GM23248 (cell line): Measurements from ENCODE around the gene PXK. TPM values are rescaled to one million over a fixed set of nuclear protein-coding genes. Genes with fewer than 3 reads are reported as not detected.
A peak's percentile ranks its signal among the peaks of the same experiment; 100 is the strongest.

Experiments
- DNase-seq: peaks from one replicate; pipeline ENCODE4 v3.0.0-alpha.2; 2015
- H2AFZ ChIP-seq: fragments of 200-600 bp; sonication (generic); 2 replicates; pipeline ENCODE4 v1.6.1; 2016; ENCODE audit warnings: antibody characterized with exemption
- H3F3A ChIP-seq: fragments of 200-600 bp; sonication (generic); 2 replicates; pipeline ENCODE4 v1.6.1; 2016; ENCODE audit warnings: mild to moderate bottlenecking, antibody characterized with exemption, mixed run types; ENCODE audit not compliant: insufficient read depth
- H3K27ac ChIP-seq: fragments of 200-600 bp; sonication (generic); 2 replicates; pipeline ENCODE4 v1.5.1; 2016; ENCODE audit warnings: mild to moderate bottlenecking
- H3K27me3 ChIP-seq: fragments of 200-600 bp; sonication (generic); replicated peaks from 2 replicates; pipeline ENCODE4 v1.6.1; 2016; ENCODE audit warnings: mild to moderate bottlenecking; ENCODE audit not compliant: insufficient read depth
- H3K36me3 ChIP-seq: fragments of 200-600 bp; sonication (generic); 2 replicates; pipeline ENCODE4 v1.6.1; 2016; ENCODE audit warnings: low read depth, mild to moderate bottlenecking
- H3K4me1 ChIP-seq: fragments of 200-600 bp; sonication (generic); 2 replicates; pipeline ENCODE4 v1.6.1; 2016; ENCODE audit warnings: mild to moderate bottlenecking; ENCODE audit not compliant: insufficient read depth
- H3K4me2 ChIP-seq: fragments of 200-600 bp; sonication (generic); one replicate; pipeline ENCODE4 v1.6.1; 2016; ENCODE audit warnings: mild to moderate bottlenecking; ENCODE audit not compliant: unreplicated experiment
- H3K4me3 ChIP-seq: fragments of 200-600 bp; sonication (generic); 2 replicates; pipeline ENCODE4 v1.5.1; 2016; ENCODE audit warnings: mild to moderate bottlenecking
- H3K79me2 ChIP-seq: fragments of 200-600 bp; sonication (generic); 2 replicates; pipeline ENCODE4 v1.6.1; 2016; ENCODE audit warnings: mild to moderate bottlenecking; ENCODE audit not compliant: insufficient read depth
- H3K9ac ChIP-seq: fragments of 200-600 bp; sonication (generic); 2 replicates; pipeline ENCODE4 v1.6.1; 2016; ENCODE audit warnings: mild to moderate bottlenecking
- H3K9me2 ChIP-seq: fragments of 200-600 bp; sonication (generic); 2 replicates; pipeline ENCODE4 v1.6.1; 2016; ENCODE audit warnings: mixed run types, mild to moderate bottlenecking, moderate library complexity; ENCODE audit not compliant: insufficient read depth
- H3K9me3 ChIP-seq: fragments of 200-600 bp; sonication (generic); one replicate; pipeline ENCODE4 v1.6.1; 2017; ENCODE audit warnings: low read depth
- H4K20me1 ChIP-seq: fragments of 200-600 bp; sonication (generic); 2 replicates; pipeline ENCODE4 v1.6.0; 2016; ENCODE audit not compliant: insufficient read depth
- EZH2 ChIP-seq: fragments of 200-600 bp; sonication (generic); IDR thresholded peaks from 2 replicates; pipeline ENCODE4 v1.6.1; 2018; ENCODE audit warnings: antibody characterized with exemption, mild to moderate bottlenecking; ENCODE audit not compliant: insufficient read depth, poor library complexity, severe bottlenecking
- EZH2phosphoT487 ChIP-seq: fragments of 200-600 bp; sonication (generic); IDR thresholded peaks from 2 replicates; pipeline ENCODE4 v1.6.1; 2018; ENCODE audit warnings: antibody characterized with exemption, moderate library complexity, mild to moderate bottlenecking, low read depth; ENCODE audit not compliant: insufficient read depth
- WGBS, 2 experiments: methylation state at CpG; one replicate each; pipeline ENCODE4 v1.1.6; 2015 to 2017; ENCODE audit warnings: low lambda C conversion rate in 2 of 2, low coverage in 1 of 2; ENCODE audit errors: missing lambda C conversion rate in 2 of 2; 5-methylcytosine and 5-hydroxymethylcytosine counted together
- in situ Hi-C: fragments of 300-500 bp; cut with MboI; formaldehyde crosslinking; loops from 2 replicates; pipeline ENCODE4 v1.15.0; 2020
- polyA plus RNA-seq: library from polyadenylated mRNA; unstranded; fragments of >200 nt; fragmentation: Nextera tagmentation; extraction: Ambion mirVana; gene quantifications from 2 replicates; pipeline ENCODE4 v1.2.1, GENCODE V29; 2016
- total RNA-seq: library from RNA; depleted of rRNA; stranded (reverse); fragments of >200 nt; shearing (Covaris generic); gene quantifications from 2 replicates; pipeline ENCODE4 v1.2.3, GENCODE V29; 2014

The PXK gene
- total and polyA plus RNA-seq, 2 experiments from 2014 or later: 33.8 to 45.1 TPM

DNA sequence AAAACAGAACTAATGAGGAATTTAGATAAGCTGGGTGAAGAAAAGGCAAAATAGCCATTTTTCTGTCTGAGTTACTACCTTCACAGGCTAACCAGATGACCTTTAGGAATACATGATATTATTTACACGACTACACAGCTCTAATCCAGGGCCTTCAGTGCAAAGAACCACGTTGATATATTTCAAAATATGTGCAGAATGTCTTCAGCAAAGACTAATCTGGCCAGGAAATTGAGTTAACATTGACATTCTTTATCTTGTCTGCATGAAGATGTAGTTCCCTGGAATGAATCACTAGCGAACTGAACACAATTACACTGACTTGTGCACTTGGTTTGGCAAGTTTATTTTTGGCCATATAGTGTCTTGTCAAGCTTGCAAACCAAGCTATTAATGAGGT, 59.5 kb downstream of the PXK start:
- H3K36me3 ChIP-seq: peaks cover 24% of the 10 kb centered on the region
- no peak overlapping the region for H2AFZ ChIP-seq
- DNase-seq: peak; percentile 37
- H3K9me2 ChIP-seq: no peaks in the 10 kb centered on the region
- peak overlapping the region; percentile 27 for H3K27ac ChIP-seq
- H3K4me3 ChIP-seq: no peak overlapping the region
- H3F3A ChIP-seq: peaks cover 39% of the 10 kb centered on the region
- H3K79me2 ChIP-seq: no peaks in the 10 kb centered on the region
- H3K9ac ChIP-seq: 0 out of 2 replicates have a peak overlapping the region, but pooled peaks have one; percentile 15
- peaks cover 46% of the 10 kb centered on the region for H3K4me1 ChIP-seq
- TF ChIP-seq EZH2phosphoT487 (no peak), EZH2 (no peak)
- no peak overlapping the region for H3K4me2 ChIP-seq
- in situ Hi-C loops: no loop called here
- no peaks in the 10 kb centered on the region for H3K27me3 ChIP-seq
- H4K20me1 ChIP-seq: no peaks in the 10 kb centered on the region
- 11 to 12% methylated on average over 3 of the region's 3 CpGs for WGBS, 2 experiments
- H3K9me3 ChIP-seq: no peaks in the 10 kb centered on the region

DNA sequence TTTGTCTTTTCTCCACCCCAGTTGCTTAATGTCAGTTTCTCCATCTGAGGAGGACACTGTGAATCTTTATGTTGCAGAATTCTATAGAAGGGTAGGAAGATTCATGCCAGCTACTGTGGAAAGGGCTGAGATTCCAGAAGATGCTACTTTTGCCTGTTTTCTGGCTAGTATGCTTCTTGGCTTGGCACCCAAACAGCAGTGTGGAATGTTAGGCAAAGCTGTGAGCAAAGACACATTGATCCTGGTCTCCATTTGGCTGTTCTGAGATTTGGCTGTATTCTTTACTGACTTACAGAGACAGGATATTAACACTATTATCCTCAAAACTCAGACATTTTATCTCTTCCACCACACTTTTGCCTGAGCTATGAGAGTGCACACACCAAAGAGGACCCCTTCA, 61.6 kb downstream of the PXK start:
- in situ Hi-C loops: no loop called here
- Histone ChIP-seq H3F3A (peaks cover 19% of the 10 kb centered on the region), H3K9ac (no peak overlapping the region), H3K79me2 (no peaks in the 10 kb centered on the region), H4K20me1 (no peaks in the 10 kb centered on the region), H3K9me2 (no peaks in the 10 kb centered on the region), H3K9me3 (no peaks in the 10 kb centered on the region), H2AFZ (no peak overlapping the region), H3K4me2 (no peak overlapping the region), H3K27ac (no peak overlapping the region), H3K4me1 (peaks cover 24% of the 10 kb centered on the region), H3K4me3 (no peak overlapping the region), H3K36me3 (peaks cover 32% of the 10 kb centered on the region), H3K27me3 (no peaks in the 10 kb centered on the region)
- no peak for TF ChIP-seq EZH2phosphoT487
- TF ChIP-seq EZH2: no peak
- no peak for DNase-seq

DNA sequence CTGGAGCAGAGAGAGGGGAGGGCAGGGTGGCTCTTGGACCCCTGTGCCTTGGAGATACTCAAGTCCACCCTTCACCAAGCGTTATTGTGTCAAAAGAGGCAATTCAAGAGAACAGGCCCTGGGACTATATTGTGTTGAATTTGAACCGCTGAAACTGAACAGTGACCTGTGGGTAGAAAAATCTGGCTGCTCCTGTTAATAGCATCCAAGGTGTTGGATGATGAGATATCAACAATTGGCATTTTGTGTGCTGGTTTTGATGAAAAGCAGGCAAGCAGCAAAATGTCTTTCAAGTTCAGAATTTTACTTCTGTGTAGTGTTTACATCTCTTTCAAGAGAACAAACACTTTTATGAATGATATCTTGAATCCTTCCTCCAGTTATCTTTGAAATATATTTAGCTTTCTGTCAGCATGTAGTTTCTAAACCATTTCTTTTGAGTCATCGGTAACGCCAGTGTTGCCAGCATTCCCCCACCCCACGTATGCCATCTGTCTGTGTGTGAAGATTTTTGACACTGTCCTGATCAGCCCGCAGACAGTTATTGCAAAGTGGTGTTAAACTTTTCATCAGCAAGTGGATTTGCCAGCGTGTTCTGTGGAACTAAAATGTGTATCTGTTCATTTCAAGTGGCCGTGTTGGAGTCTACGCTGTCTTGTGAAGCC, 66.1 kb downstream of the PXK start:
- Histone ChIP-seq H3K9me2 (no peaks in the 10 kb centered on the region), H3K9ac (no peak overlapping the region), H4K20me1 (no peaks in the 10 kb centered on the region), H2AFZ (no peak overlapping the region), H3K4me1 (peaks cover 5% of the 10 kb centered on the region; the same call in 1 of the 2 replicates), H3K27ac (no peak overlapping the region), H3K27me3 (no peaks in the 10 kb centered on the region), H3K36me3 (peaks cover 40% of the 10 kb centered on the region), H3F3A (peaks cover 8% of the 10 kb centered on the region), H3K79me2 (no peaks in the 10 kb centered on the region), H3K9me3 (no peaks in the 10 kb centered on the region), H3K4me2 (no peak overlapping the region), H3K4me3 (no peak overlapping the region)
- no peak for DNase-seq
- 78 to 82% methylated on average over 9 of the region's 9 CpGs for WGBS, 2 experiments
- TF ChIP-seq EZH2 (no peak), EZH2phosphoT487 (no peak)
- in situ Hi-C loops: no loop called here

DNA sequence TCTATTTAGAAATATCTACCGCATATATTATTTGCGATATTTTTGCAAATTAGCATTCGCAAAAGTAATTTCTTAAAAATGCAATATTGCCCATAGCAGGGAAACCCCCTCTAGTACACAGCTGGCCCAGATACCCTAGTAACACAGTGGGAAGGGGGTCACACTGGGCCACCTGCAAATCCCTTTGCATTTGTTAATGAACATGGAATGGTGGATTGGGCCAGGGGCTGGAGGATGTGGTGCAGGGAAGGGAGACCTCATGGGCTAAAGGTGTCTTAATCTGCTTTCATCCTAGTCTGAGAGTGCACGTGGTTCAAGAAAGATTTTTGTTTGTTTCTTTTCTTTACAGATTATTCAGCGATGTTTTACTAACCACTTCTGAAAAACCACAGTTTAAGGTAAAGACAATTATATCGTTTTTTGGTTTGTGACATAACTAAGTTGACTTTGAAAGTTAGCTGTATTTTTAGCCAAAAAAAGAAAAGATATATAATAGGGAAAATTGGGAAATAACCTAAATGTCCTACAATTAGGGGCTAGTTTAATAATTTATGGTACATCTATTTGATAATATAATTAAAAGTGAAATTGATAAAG, 70.9 kb downstream of the PXK start:
- TF ChIP-seq EZH2phosphoT487 (no peak), EZH2 (no peak)
- no peaks in the 10 kb centered on the region for H3K9me2 ChIP-seq
- H3K27ac ChIP-seq: peak overlapping the region; percentile 41; the same call in 1 of the 2 replicates
- H2AFZ ChIP-seq: no peak overlapping the region
- WGBS, 2 experiments: 93 to 95% methylated on average over 6 of the region's 6 CpGs
- peaks cover 30% of the 10 kb centered on the region; the same call in 1 of the 2 replicates for H3K36me3 ChIP-seq
- DNase-seq: no peak
- H3K4me1 ChIP-seq: peaks cover 14% of the 10 kb centered on the region
- peaks cover 20% of the 10 kb centered on the region for H3F3A ChIP-seq
- no peaks in the 10 kb centered on the region for H3K9me3 ChIP-seq
- in situ Hi-C loops: no loop called here
- no peaks in the 10 kb centered on the region for H4K20me1 ChIP-seq
- H3K79me2 ChIP-seq: no peaks in the 10 kb centered on the region
- no peaks in the 10 kb centered on the region for H3K27me3 ChIP-seq
- no peak overlapping the region; the same call in 1 of the 2 replicates for H3K9ac ChIP-seq
- H3K4me3 ChIP-seq: no peak overlapping the region
- H3K4me2 ChIP-seq: no peak overlapping the region
